H1 (cell line): ENCODE measurements around the gene TSPEAR. TPM values are rescaled to one million over a fixed set of nuclear protein-coding genes. Genes with fewer than 3 reads are reported as not detected.
"Not testable (repeated sequence)": the region's sequence is repeated elsewhere in the genome, so short reads cannot be mapped to it uniquely, and the experiment has no call there.

Experiments
- CTCF ChIA-PET: fragments of 300-600 bp; sonication (Branson Sonifier 250); formaldehyde crosslinking; loops from one replicate; lab custom pipeline; 2021; ENCODE audit not compliant: partially characterized antibody; lab: Charles Lee
- POLR2A ChIA-PET: fragments of 300-600 bp; sonication (Branson Sonifier 250); formaldehyde crosslinking; loops from one replicate; lab custom pipeline; 2021; ENCODE audit warnings: inconsistent platforms; ENCODE audit not compliant: partially characterized antibody; lab: Charles Lee
- DNase-seq, 2 experiments: peaks; one replicate each; pipeline versions ENCODE4 v3.0.0 to v3.0.0-alpha.2; 2010 to 2022; ENCODE audit warnings: low spot score in 2 of 2, low read depth in 1 of 2, mixed read lengths in 1 of 2
- FAIRE-seq: peaks from 2 replicates; lab custom pipeline; 2011; peaks lifted over from hg19 to GRCh38; lab: Jason Lieb, UNC
- H2AFZ ChIP-seq: 2 replicates; pipeline ENCODE4 v1.8.1; 2012; ENCODE audit warnings: low read length, inconsistent platforms
- H2AK5ac ChIP-seq: 2 replicates; pipeline ENCODE4 v1.6.1; 2013; ENCODE audit warnings: low read depth, low read length
- H2BK120ac ChIP-seq: replicated peaks from 2 replicates; pipeline ENCODE3; 2013; ENCODE audit warnings: low read depth, low read length, inconsistent platforms
- H2BK12ac ChIP-seq: 2 replicates; pipeline ENCODE4 v1.6.1; 2013; ENCODE audit warnings: low read depth, low read length
- H2BK15ac ChIP-seq: 2 replicates; pipeline ENCODE4 v1.6.1; 2013; ENCODE audit warnings: low read length
- H2BK20ac ChIP-seq: 2 replicates; pipeline ENCODE4 v1.6.1; 2013; ENCODE audit warnings: low read length
- H2BK5ac ChIP-seq: 2 replicates; pipeline ENCODE4 v1.6.1; 2013; ENCODE audit warnings: low read depth, low read length
- H3K14ac ChIP-seq: 2 replicates; pipeline ENCODE4 v1.6.1; 2013; ENCODE audit warnings: inconsistent platforms; ENCODE audit not compliant: insufficient read length
- H3K18ac ChIP-seq: 2 replicates; pipeline ENCODE4 v1.6.1; 2013; ENCODE audit warnings: low read length; ENCODE audit errors: extremely low read depth
- H3K23ac ChIP-seq: 2 replicates; pipeline ENCODE4 v1.6.1; 2013; ENCODE audit warnings: inconsistent platforms; ENCODE audit not compliant: insufficient read length
- H3K23me2 ChIP-seq: 2 replicates; pipeline ENCODE4 v1.6.1; 2013; ENCODE audit warnings: low read depth, low read length
- H3K27ac ChIP-seq: 2 replicates; pipeline ENCODE4 v1.6.1; 2011; ENCODE audit warnings: low read depth, low read length, inconsistent platforms
- H3K27me3 ChIP-seq, 4 experiments: replicated peaks in 1 of 4; 1 replicate in 1 of 4; 2 replicates in 3 of 4; pipeline versions ENCODE4 v1.6.1 to v1.8.1; 2011 to 2013; ENCODE audit warnings: low read length in 3 of 4, mild to moderate bottlenecking in 3 of 4, inconsistent platforms in 2 of 4, mixed read lengths in 2 of 4, moderate library complexity in 1 of 4; ENCODE audit not compliant: control insufficient read depth in 3 of 4, insufficient read depth in 3 of 4; ENCODE audit errors: extremely low read depth in 1 of 4
- H3K36me3 ChIP-seq, 4 experiments: 2 replicates each; pipeline versions ENCODE4 v1.6.1 to v1.8.1; 2011 to 2013; ENCODE audit warnings: mild to moderate bottlenecking in 4 of 4, low read length in 3 of 4, moderate library complexity in 2 of 4, control low read depth in 1 of 4, inconsistent platforms in 1 of 4; ENCODE audit not compliant: insufficient read depth in 4 of 4, control insufficient read depth in 2 of 4
- H3K4ac ChIP-seq: replicated peaks from 2 replicates; pipeline ENCODE3; 2013; ENCODE audit warnings: low read length, low read depth, mixed read lengths, inconsistent platforms; ENCODE audit not compliant: insufficient read length
- H3K4me1 ChIP-seq, 4 experiments: replicated peaks in 1 of 4; 1 replicate in 1 of 4; 2 replicates in 3 of 4; pipeline versions ENCODE4 v1.6.1 to v1.8.1; 2011 to 2013; ENCODE audit warnings: low read length in 3 of 4, inconsistent platforms in 2 of 4, mixed read lengths in 1 of 4; ENCODE audit not compliant: insufficient read depth in 4 of 4, control insufficient read depth in 3 of 4
- H3K4me2 ChIP-seq, 2 experiments: 2 replicates each; pipeline versions ENCODE4 v1.6.1 to v1.8.1; 2011 to 2013; ENCODE audit warnings: low read depth in 2 of 2, low read length in 2 of 2, control low read depth in 1 of 2, inconsistent platforms in 1 of 2, mild to moderate bottlenecking in 1 of 2; ENCODE audit not compliant: insufficient read depth in 1 of 2
- H3K4me3 ChIP-seq, 4 experiments: fragments of 200-600, 300-600 bp in 1 of 4; sonication (generic), shearing (Covaris generic), sonication (Bioruptor Twin) in 1 of 4; 2 replicates each; pipeline versions ENCODE4 v1.5.1 to v1.8.1; 2011 to 2016; ENCODE audit warnings: low read length in 4 of 4, low read depth in 3 of 4, control low read depth in 2 of 4, inconsistent platforms in 2 of 4, mild to moderate bottlenecking in 2 of 4, mixed read lengths in 1 of 4, moderate library complexity in 1 of 4; ENCODE audit not compliant: insufficient read depth in 2 of 4; ENCODE audit errors: extremely low read depth in 1 of 4
- H3K56ac ChIP-seq: replicated peaks from 2 replicates; pipeline ENCODE3; 2013; ENCODE audit warnings: low read depth, mild to moderate bottlenecking, mixed read lengths, low read length, inconsistent platforms; ENCODE audit not compliant: insufficient read length
- H3K79me1 ChIP-seq: 2 replicates; pipeline ENCODE4 v1.6.1; 2013; ENCODE audit warnings: low read depth, low read length, control low read depth
- H3K79me2 ChIP-seq, 2 experiments: 2 replicates each; pipeline versions ENCODE4 v1.6.1 to v1.8.1; 2012 to 2013; ENCODE audit warnings: low read length in 2 of 2, mild to moderate bottlenecking in 2 of 2, inconsistent platforms in 1 of 2; ENCODE audit not compliant: insufficient read depth in 2 of 2, control insufficient read depth in 1 of 2
- H3K9ac ChIP-seq, 4 experiments: replicated peaks in 1 of 4; 1 replicate in 1 of 4; 2 replicates in 3 of 4; pipeline versions ENCODE4 v1.6.1 to v1.8.1; 2011 to 2013; ENCODE audit warnings: low read depth in 3 of 4, low read length in 3 of 4, control low read depth in 2 of 4, mild to moderate bottlenecking in 2 of 4, moderate library complexity in 2 of 4, inconsistent platforms in 1 of 4; ENCODE audit errors: extremely low read depth in 1 of 4
- H3K9me3 ChIP-seq, 2 experiments: 2 replicates each; pipeline versions ENCODE4 v1.6.1 to v1.8.1; 2012 to 2013; ENCODE audit warnings: mild to moderate bottlenecking in 2 of 2, moderate library complexity in 2 of 2, control low read depth in 1 of 2, inconsistent platforms in 1 of 2, low read depth in 1 of 2, low read length in 1 of 2, mixed read lengths in 1 of 2; ENCODE audit not compliant: insufficient read depth in 2 of 2
- H4K20me1 ChIP-seq, 2 experiments: replicated peaks in 1 of 2; 2 replicates each; pipeline versions ENCODE3 to v1.8.1; 2011 to 2013; ENCODE audit warnings: inconsistent platforms in 2 of 2, low read length in 2 of 2, mild to moderate bottlenecking in 1 of 2; ENCODE audit not compliant: insufficient read depth in 2 of 2, control insufficient read depth in 1 of 2
- H4K5ac ChIP-seq: 2 replicates; pipeline ENCODE4 v1.6.1; 2013; ENCODE audit warnings: low read length, low read depth, mixed read lengths, inconsistent platforms; ENCODE audit not compliant: insufficient read length
- H4K8ac ChIP-seq: 2 replicates; pipeline ENCODE4 v1.8.0; 2013; ENCODE audit warnings: mild to moderate bottlenecking, moderate library complexity, low read length, inconsistent platforms; ENCODE audit not compliant: insufficient read depth; ENCODE audit errors: extremely low read depth
- H4K91ac ChIP-seq: replicated peaks from 2 replicates; pipeline ENCODE3; 2013; ENCODE audit warnings: low read length, mixed read lengths, inconsistent platforms; ENCODE audit not compliant: insufficient read length
- KDM1A ChIP-seq: fragments of 200-600, 300-600 bp; sonication (generic); IDR thresholded peaks from 2 replicates; pipeline ENCODE4 v1.7.1; 2016; ENCODE audit warnings: mild to moderate bottlenecking, low read length, borderline replicate concordance
- WGBS, 2 experiments: shearing (Covaris generic) in 1 of 2; methylation state at CpG; one replicate each; pipeline versions ENCODE4 v1.1.6 to v1.1.7; 2013 to 2015; ENCODE audit warnings: low lambda C conversion rate in 2 of 2, mixed read lengths in 2 of 2, inconsistent platforms in 1 of 2, low coverage in 1 of 2, missing lambda C conversion rate in 1 of 2; ENCODE audit not compliant: insufficient replicate concordance in 2 of 2, insufficient coverage in 1 of 2, insufficient read length in 1 of 2; ENCODE audit errors: extremely low coverage in 1 of 2, missing lambda C conversion rate in 1 of 2; 5-methylcytosine and 5-hydroxymethylcytosine counted together
- polyA plus RNA-seq, 7 experiments: library from polyadenylated mRNA; depleted of rRNA in 3 of 7; stranded (reverse) in 5 of 7; unstranded in 2 of 7; fragments of >200 nt in 5 of 7; fragments of 200-250 nt in 2 of 7; gene quantifications; 1 replicate in 5 of 7; 2 replicates in 1 of 7; 4 replicates in 1 of 7; pipeline versions ENCODE4 v1.2.1 to v1.2.3, GENCODE V29; 2011 to 2013; ENCODE audit warnings: missing spikeins in 2 of 7, mixed read lengths in 2 of 7
- total RNA-seq: library from RNA; stranded (reverse); fragmentation: NEBNext Ultra II Directional; extraction: Animal tissue kit (Norgen Biotek cat#: 25700); gene quantifications from 2 replicates; pipeline ENCODE4 v1.2.1, GENCODE V29; 2021

The TSPEAR gene
- total and polyA plus RNA-seq, 2 of the 8 experiments (the other 6 are each of a cell fraction or from before 2014, with no cell fraction given): 0.58 to 0.89 TPM

DNA sequence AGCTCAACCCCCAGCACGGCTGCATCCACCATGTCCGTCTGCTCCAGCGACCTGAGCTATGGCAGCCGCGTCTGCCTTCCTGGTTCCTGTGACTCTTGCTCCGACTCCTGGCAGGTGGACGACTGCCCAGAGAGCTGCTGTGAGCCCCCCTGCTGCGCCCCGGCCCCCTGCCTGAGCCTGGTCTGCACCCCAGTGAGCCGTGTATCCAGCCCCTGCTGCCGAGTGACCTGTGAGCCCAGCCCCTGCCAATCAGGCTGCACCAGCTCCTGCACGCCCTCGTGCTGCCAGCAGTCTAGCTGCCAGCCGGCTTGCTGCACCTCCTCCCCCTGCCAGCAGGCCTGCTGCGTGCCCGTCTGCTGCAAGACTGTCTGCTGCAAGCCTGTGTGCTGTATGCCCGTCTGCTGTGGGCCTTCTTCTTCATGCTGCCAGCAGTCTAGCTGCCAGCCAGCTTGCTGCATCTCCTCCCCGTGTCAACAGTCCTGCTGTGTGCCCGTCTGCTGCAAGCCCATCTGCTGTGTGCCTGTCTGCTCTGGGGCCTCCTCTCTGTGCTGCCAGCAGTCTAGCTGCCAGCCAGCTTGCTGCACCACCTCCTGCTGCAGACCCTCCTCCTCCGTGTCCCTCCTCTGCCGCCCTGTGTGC lies 14.1 kb downstream of the TSPEAR start, which contains the start of gene KRTAP10-12:
TSS of gene KRTAP10-12 (plus strand) at position 1 of the 639 bp plus-strand sequence. CDS start at position 31, 30 bp downstream.
- H3K79me2 ChIP-seq, H3K14ac ChIP-seq, H3K56ac ChIP-seq, DNase-seq, H3K36me3 ChIP-seq, H3K4ac ChIP-seq, H3K79me1 ChIP-seq, H3K27me3 ChIP-seq, H3K23me2 ChIP-seq, H3K9me3 ChIP-seq, H3K9ac ChIP-seq, H4K20me1 ChIP-seq, H2AFZ ChIP-seq, H3K23ac ChIP-seq, H2BK120ac ChIP-seq, FAIRE-seq, H3K27ac ChIP-seq, H3K4me3 ChIP-seq: not testable (repeated sequence)
- Histone ChIP-seq H3K4me1 (peaks cover 3 to 38% (median 21%) of the 10 kb centered on the region in 4 experiments), H2BK5ac (peak within 1 kb of the TSS; percentile 71; the same call in 1 of the 2 replicates), H2AK5ac (peak within 1 kb of the TSS; percentile 61; the same call in 1 of the 2 replicates), H4K8ac (peak within 1 kb of the TSS; percentile 35; the same call in 1 of the 2 replicates), H4K5ac (peak within 1 kb of the TSS; percentile 11), H2BK12ac (peak within 1 kb of the TSS; percentile 80; the same call in 1 of the 2 replicates), H3K4me2 (peak within 1 kb of the TSS; percentile 2 to 21; a peak in 3 of 4 replicates), H4K91ac (peak within 1 kb of the TSS; percentile 59), H3K18ac (peak within 1 kb of the TSS; percentile 95), H2BK15ac (0 out of 2 replicates have a peak within 1 kb of the TSS, but pooled peaks have one; percentile 61), H2BK20ac (peak within 1 kb of the TSS; percentile 61)
- ChIA-PET CTCF (interaction anchor here (0.8 to 3.8 kb wide), 19 partner anchors 11 to 179 kb away, joined by 3 to 15 read pairs (median 3); partner anchors contain the start of gene TSPEAR), POLR2A (interaction anchor here (0.7 to 1.4 kb wide), 9 partner anchors 9 to 118 kb away, joined by 3 to 5 read pairs (median 3); no protein-coding TSS in a partner anchor)
- 0 out of 2 replicates have a peak, but pooled peaks have one; percentile 24 for TF ChIP-seq KDM1A
- WGBS, 2 experiments: 78% methylated on average over 19 of the region's 21 CpGs; no CpG with 5 or more reads in 1 of the 2 experiments
